Measurements from ENCODE around the gene LRP5. TPM values are rescaled to one million over a fixed set of nuclear protein-coding genes. Genes with fewer than 3 reads are reported as not detected.

The LRP5 gene
- total and polyA plus RNA-seq, 2 experiments from 2014 or later = 26.9 to 51.1 TPM

GRCh38 chr11:68295940-68296339, 16.5 kb upstream of the LRP5 start:
- no peak overlapping the region for H3K4me2 ChIP-seq
- Mint-ChIP-seq H3K4me1 (no peaks in the 10 kb centered on the region), H3K9me3 (no peaks in the 10 kb centered on the region), H3K27ac (no peak overlapping the region), H3K27me3 (ENCODE audit: insufficient read depth, low read depth, poor library complexity) (peaks cover 10% of the 10 kb centered on the region), H3K4me3 (no peak overlapping the region), H3K36me3 (ENCODE audit: low read depth) (no peaks in the 10 kb centered on the region)
- no peaks in the 10 kb centered on the region for H3K27me3 ChIP-seq (ENCODE audit: insufficient read depth)
- no peak for DNase-seq (ENCODE audit: low spot score)
- no peaks in the 10 kb centered on the region for H3F3A ChIP-seq (replicated peaks; ENCODE audit: low read depth)
- no peaks in the 10 kb centered on the region for H3K9me2 ChIP-seq (ENCODE audit: insufficient read depth)
- no peaks in the 10 kb centered on the region for H4K20me1 ChIP-seq (replicated peaks; ENCODE audit: insufficient read depth)
- H3K4me3 ChIP-seq = no peak overlapping the region
- H3K4me1 ChIP-seq (ENCODE audit: insufficient read depth) = no peaks in the 10 kb centered on the region
- no peak for TF ChIP-seq ZNF462 (CRISPR knock-in tag; IDR thresholded peaks at IDR 0.05)
- no peaks in the 10 kb centered on the region for H3K36me3 ChIP-seq (ENCODE audit: insufficient read depth)
- no peak for ATAC-seq
- H3K27ac ChIP-seq (ENCODE audit: low read depth) = no peak overlapping the region
- no peak overlapping the region; the same call in 1 of the 2 replicates for H2AFZ ChIP-seq
- H3K79me2 ChIP-seq (replicated peaks; ENCODE audit: insufficient read depth) = no peaks in the 10 kb centered on the region

GRCh38 chr11:68296344-68297051, 15.9 kb upstream of the LRP5 start:
- Histone ChIP-seq H3K36me3 (ENCODE audit: insufficient read depth) (no peaks in the 10 kb centered on the region), H3K4me2 (no peak overlapping the region), H2AFZ (no peak overlapping the region; the same call in 1 of the 2 replicates), H3K4me1 (ENCODE audit: insufficient read depth) (no peaks in the 10 kb centered on the region), H3K27me3 (ENCODE audit: insufficient read depth) (no peaks in the 10 kb centered on the region), H4K20me1 (replicated peaks; ENCODE audit: insufficient read depth) (no peaks in the 10 kb centered on the region), H3K4me3 (no peak overlapping the region), H3K27ac (ENCODE audit: low read depth) (no peak overlapping the region), H3F3A (replicated peaks; ENCODE audit: low read depth) (no peaks in the 10 kb centered on the region), H3K9me2 (ENCODE audit: insufficient read depth) (no peaks in the 10 kb centered on the region), H3K79me2 (replicated peaks; ENCODE audit: insufficient read depth) (no peaks in the 10 kb centered on the region)
- Mint-ChIP-seq H3K4me1 (no peaks in the 10 kb centered on the region), H3K9me3 (no peaks in the 10 kb centered on the region), H3K4me3 (no peak overlapping the region), H3K27me3 (ENCODE audit: insufficient read depth, low read depth, poor library complexity) (peaks cover 10% of the 10 kb centered on the region), H3K36me3 (ENCODE audit: low read depth) (no peaks in the 10 kb centered on the region), H3K27ac (no peak overlapping the region)
- no peak for TF ChIP-seq EZH2 (IDR thresholded peaks at IDR 0.05; ENCODE audit: low read depth, unreplicated experiment)
- TF ChIP-seq ETS1 (IDR thresholded peaks at IDR 0.05) = no peak
- no peak for TF ChIP-seq REST (IDR thresholded peaks at IDR 0.05; ENCODE audit: unreplicated experiment)
- no peak for TF ChIP-seq JUNB (IDR thresholded peaks at IDR 0.05; ENCODE audit: unreplicated experiment)
- no peak for TF ChIP-seq NANOG (IDR thresholded peaks at IDR 0.05; ENCODE audit: borderline replicate concordance)
- TF ChIP-seq ZNF114 (CRISPR knock-in tag; IDR thresholded peaks at IDR 0.05) = no peak
- DNase-seq (ENCODE audit: low spot score) = no peak
- no peak for ATAC-seq
